ENCODE data around the gene STUB1. TPM values are rescaled to one million over a fixed set of nuclear protein-coding genes. Genes with fewer than 3 reads are reported as not detected.

Gene STUB1
- total and polyA plus RNA-seq, 2 of the 8 experiments (the other 6 are each of a cell fraction or from before 2014, with no cell fraction given): 89.9 to 103 TPM

- TF ChIP-seq ATF2 (IDR thresholded peaks at IDR 0.05; ENCODE audit: low read length) (no peak), KDM4A (IDR thresholded peaks at IDR 0.05; ENCODE audit: low read depth, low read length, severe bottlenecking) (no peak), MAX (IDR thresholded peaks at IDR 0.05) (no peak)
Measured at GRCh38 chr16:647173-647902, 32.9 kb upstream of the STUB1 start (continued).
